Neural progenitor cell (in vitro differentiated cells): ENCODE data around the gene TRRAP.

Experiments used
- EZH2phosphoT487 ChIP-seq: fragments of 200-600 bp; sonication (generic); IDR thresholded peaks from 2 replicates; pipeline ENCODE4 v1.6.1; 2017; ENCODE audit warnings: antibody characterized with exemption
- TF ChIP-seq, protein P1 (sequence below): fragments of 200-600 bp; sonication (generic); IDR thresholded peaks from 2 replicates; pipeline ENCODE4 v1.5.1; 2017; ENCODE audit warnings: antibody characterized with exemption, mild to moderate bottlenecking

DNA sequence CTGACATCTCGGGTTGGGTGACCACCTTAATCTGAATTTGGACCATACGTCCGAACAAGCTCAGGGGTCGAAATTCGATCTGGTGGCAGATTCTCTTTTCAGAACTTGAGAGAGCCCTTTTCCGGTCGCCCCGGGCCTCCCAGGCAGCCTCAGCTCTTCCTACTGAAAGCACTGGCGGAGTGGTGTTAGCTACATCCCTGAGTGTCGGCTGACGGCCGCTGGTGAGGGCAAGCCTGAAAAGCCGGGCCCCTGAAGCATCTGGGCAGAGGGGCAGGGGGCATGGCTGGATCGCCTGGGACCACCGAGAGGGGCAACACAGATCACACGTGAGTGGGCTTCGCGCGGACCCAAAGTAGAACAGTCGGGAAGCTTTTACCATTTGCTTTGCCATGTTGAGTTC, 149.5 kb downstream of the TRRAP start:
- TF ChIP-seq, protein P1, sequence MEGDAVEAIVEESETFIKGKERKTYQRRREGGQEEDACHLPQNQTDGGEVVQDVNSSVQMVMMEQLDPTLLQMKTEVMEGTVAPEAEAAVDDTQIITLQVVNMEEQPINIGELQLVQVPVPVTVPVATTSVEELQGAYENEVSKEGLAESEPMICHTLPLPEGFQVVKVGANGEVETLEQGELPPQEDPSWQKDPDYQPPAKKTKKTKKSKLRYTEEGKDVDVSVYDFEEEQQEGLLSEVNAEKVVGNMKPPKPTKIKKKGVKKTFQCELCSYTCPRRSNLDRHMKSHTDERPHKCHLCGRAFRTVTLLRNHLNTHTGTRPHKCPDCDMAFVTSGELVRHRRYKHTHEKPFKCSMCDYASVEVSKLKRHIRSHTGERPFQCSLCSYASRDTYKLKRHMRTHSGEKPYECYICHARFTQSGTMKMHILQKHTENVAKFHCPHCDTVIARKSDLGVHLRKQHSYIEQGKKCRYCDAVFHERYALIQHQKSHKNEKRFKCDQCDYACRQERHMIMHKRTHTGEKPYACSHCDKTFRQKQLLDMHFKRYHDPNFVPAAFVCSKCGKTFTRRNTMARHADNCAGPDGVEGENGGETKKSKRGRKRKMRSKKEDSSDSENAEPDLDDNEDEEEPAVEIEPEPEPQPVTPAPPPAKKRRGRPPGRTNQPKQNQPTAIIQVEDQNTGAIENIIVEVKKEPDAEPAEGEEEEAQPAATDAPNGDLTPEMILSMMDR: no peak
- TF ChIP-seq EZH2phosphoT487: no peak
